ENCODE data around the gene AATK.

DNA sequence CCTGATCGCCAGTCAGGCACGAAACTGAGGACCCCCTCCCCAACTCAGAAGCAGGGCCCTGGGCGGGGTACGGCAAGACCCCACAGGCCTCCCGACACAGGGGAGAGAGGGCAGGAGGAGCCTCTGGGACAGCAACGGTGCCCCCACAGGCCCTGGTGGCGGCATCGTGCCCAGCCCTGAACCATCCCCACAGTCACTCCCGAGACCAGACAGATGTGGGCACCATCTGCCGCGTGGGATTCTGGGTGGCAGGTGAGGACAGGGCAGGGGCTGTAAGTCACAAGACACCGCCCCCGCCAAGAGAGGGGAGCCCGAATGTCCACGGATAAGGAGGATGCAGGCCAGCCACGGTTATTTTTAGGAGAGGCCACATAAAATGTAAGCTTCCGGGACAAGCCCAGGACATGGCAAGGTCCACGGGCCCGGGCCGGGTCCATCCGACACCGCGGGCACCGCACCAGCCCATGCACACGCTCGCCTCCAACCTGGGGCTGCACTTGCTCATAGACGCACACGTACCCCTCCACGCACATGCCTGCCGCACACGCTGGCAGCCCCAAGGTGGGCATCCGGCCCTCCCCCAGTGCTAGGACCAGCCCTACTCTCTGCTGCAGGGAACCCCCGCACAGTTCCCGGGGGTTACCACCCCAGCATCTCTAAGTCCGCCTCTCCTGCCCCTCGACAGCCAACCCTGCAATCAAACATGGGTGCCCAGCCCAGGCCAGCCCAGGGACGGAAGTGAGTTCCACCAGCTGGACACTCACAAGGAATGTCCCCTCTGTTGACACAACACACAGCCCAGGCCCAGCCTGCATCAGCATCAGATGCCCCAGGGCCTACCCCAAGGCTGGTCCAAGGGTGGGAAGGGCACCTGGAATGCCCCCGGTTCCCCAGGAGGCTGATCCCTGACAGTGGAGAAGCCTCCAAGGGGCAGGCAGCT lies 8.9 kb downstream of the AATK start:
- TF ChIP-seq CTCF (optimal IDR thresholded peaks at IDR 0.05 in 1 of 3, IDR thresholded peaks at IDR 0.05 in 1 of 3, conservative IDR thresholded peaks at IDR 0.05 in 1 of 3; ENCODE audit: extremely low read depth in 1 of 3, insufficient read depth in 2 of 3, low read length in 3 of 3) (no peak), EZH2 (IDR thresholded peaks at IDR 0.05; ENCODE audit: low read length) (no peak)

All from keratinocyte (primary cell).